HEK293 (cell line): ENCODE measurements around the gene NABP1.

Experiments
- BCL11A ChIP-seq: fragments of 450-650 bp; formaldehyde crosslinking; IDR thresholded peaks from 2 replicates; pipeline ENCODE4 v1.5.1; 2016; ENCODE audit warnings: low read depth, missing biosample characterization, missing genetic modification characterization
- FEZF1 ChIP-seq: fragments of 450-650 bp; formaldehyde crosslinking; IDR thresholded peaks from 2 replicates; pipeline ENCODE4 v1.5.1; 2016; ENCODE audit warnings: missing biosample characterization, missing genetic modification characterization
- PRDM6 ChIP-seq: fragments of 450-650 bp; formaldehyde crosslinking; IDR thresholded peaks from 2 replicates; pipeline ENCODE4 v1.5.1; 2017; ENCODE audit warnings: missing biosample characterization, missing genetic modification characterization
- TRIM28 ChIP-seq: IDR thresholded peaks from 2 replicates; pipeline ENCODE4 v1.6.1; 2011; ENCODE audit warnings: low read length, control low read depth, borderline replicate concordance
- ZBTB21 ChIP-seq: fragments of 450-650 bp; formaldehyde crosslinking; IDR thresholded peaks from 2 replicates; pipeline ENCODE4 v1.5.1; 2017; ENCODE audit warnings: missing biosample characterization, missing genetic modification characterization
- ZBTB44 ChIP-seq: fragments of 450-650 bp; IDR thresholded peaks from 2 replicates; pipeline ENCODE4 v1.5.1; 2018; ENCODE audit warnings: missing biosample characterization, mild to moderate bottlenecking, missing genetic modification characterization
- ZIC2 ChIP-seq: fragments of 450-650 bp; formaldehyde crosslinking; IDR thresholded peaks from 2 replicates; pipeline ENCODE4 v1.5.1; 2016; ENCODE audit warnings: missing biosample characterization, missing genetic modification characterization
- ZNF146 ChIP-seq: fragments of 450-650 bp; formaldehyde crosslinking; IDR thresholded peaks from 2 replicates; pipeline ENCODE4 v1.5.1; 2016; ENCODE audit warnings: missing biosample characterization, missing genetic modification characterization
- ZNF174 ChIP-seq: fragments of 450-650 bp; formaldehyde crosslinking; IDR thresholded peaks from 2 replicates; pipeline ENCODE4 v1.5.0; 2017; ENCODE audit warnings: missing biosample characterization, mild to moderate bottlenecking, missing genetic modification characterization
- ZNF184 ChIP-seq: fragments of 450-650 bp; IDR thresholded peaks from 2 replicates; pipeline ENCODE4 v1.5.1; 2018; ENCODE audit warnings: missing biosample characterization, mild to moderate bottlenecking, missing genetic modification characterization
- ZNF214 ChIP-seq: fragments of 450-650 bp; formaldehyde crosslinking; IDR thresholded peaks from 2 replicates; pipeline ENCODE4 v1.5.1; 2017; ENCODE audit warnings: missing biosample characterization, mild to moderate bottlenecking, missing genetic modification characterization, borderline replicate concordance
- ZNF280C ChIP-seq: fragments of 450-650 bp; formaldehyde crosslinking; IDR thresholded peaks from 2 replicates; pipeline ENCODE4 v1.5.1; 2016; ENCODE audit warnings: missing biosample characterization, missing genetic modification characterization
- ZNF335 ChIP-seq: fragments of 450-650 bp; formaldehyde crosslinking; conservative IDR thresholded peaks from 2 replicates; pipeline ENCODE4 v1.5.1; 2016; ENCODE audit warnings: missing biosample characterization, missing genetic modification characterization
- ZNF404 ChIP-seq: fragments of 450-650 bp; formaldehyde crosslinking; IDR thresholded peaks from 2 replicates; pipeline ENCODE4 v1.5.1; 2017; ENCODE audit warnings: missing biosample characterization, missing genetic modification characterization
- ZNF473 ChIP-seq: fragments of 450-650 bp; formaldehyde crosslinking; IDR thresholded peaks from 2 replicates; pipeline ENCODE4 v1.5.1; 2017; ENCODE audit warnings: missing biosample characterization, missing genetic modification characterization
- ZNF501 ChIP-seq: fragments of 450-650 bp; formaldehyde crosslinking; IDR thresholded peaks from 2 replicates; pipeline ENCODE4 v1.5.1; 2016; ENCODE audit warnings: missing biosample characterization, missing genetic modification characterization
- ZNF555 ChIP-seq: fragments of 450-650 bp; formaldehyde crosslinking; conservative IDR thresholded peaks from 2 replicates; pipeline ENCODE4 v1.5.1; 2017; ENCODE audit warnings: missing biosample characterization, mild to moderate bottlenecking, missing genetic modification characterization, inconsistent platforms
- ZNF629 ChIP-seq: fragments of 450-650 bp; formaldehyde crosslinking; IDR thresholded peaks from 2 replicates; pipeline ENCODE4 v1.5.1; 2017; ENCODE audit warnings: missing biosample characterization, missing genetic modification characterization
- ZNF639 ChIP-seq: fragments of 450-650 bp; formaldehyde crosslinking; IDR thresholded peaks from 2 replicates; pipeline ENCODE4 v1.5.1; 2016; ENCODE audit warnings: missing biosample characterization, missing genetic modification characterization
- ZNF660 ChIP-seq: fragments of 450-650 bp; IDR thresholded peaks from 2 replicates; pipeline ENCODE4 v1.5.1; 2018; ENCODE audit warnings: missing biosample characterization, mild to moderate bottlenecking, missing genetic modification characterization
- ZNF664 ChIP-seq: fragments of 450-650 bp; formaldehyde crosslinking; IDR thresholded peaks from 2 replicates; pipeline ENCODE4 v1.5.1; 2016; ENCODE audit warnings: missing biosample characterization, missing genetic modification characterization
- ZNF76 ChIP-seq: fragments of 450-650 bp; formaldehyde crosslinking; IDR thresholded peaks from 2 replicates; pipeline ENCODE4; 2016; ENCODE audit warnings: low read depth, missing biosample characterization, missing genetic modification characterization, borderline replicate concordance
- ZNF791 ChIP-seq: fragments of 450-650 bp; formaldehyde crosslinking; IDR thresholded peaks from 2 replicates; pipeline ENCODE4 v1.5.1; 2016; ENCODE audit warnings: missing biosample characterization, missing genetic modification characterization
- TF ChIP-seq, protein P1 (sequence below): fragments of 450-650 bp; formaldehyde crosslinking; IDR thresholded peaks from 2 replicates; pipeline ENCODE4 v1.5.1; 2016; ENCODE audit warnings: missing biosample characterization, missing genetic modification characterization
- TF ChIP-seq, protein P2 (sequence below): fragments of 450-650 bp; formaldehyde crosslinking; IDR thresholded peaks from 2 replicates; pipeline ENCODE4 v1.5.1; 2016; ENCODE audit warnings: missing biosample characterization, missing genetic modification characterization
- TF ChIP-seq, protein P3 (sequence below): fragments of 450-650 bp; formaldehyde crosslinking; IDR thresholded peaks from 2 replicates; pipeline ENCODE4 v1.5.1; 2016; ENCODE audit warnings: missing biosample characterization, missing genetic modification characterization

NABP1 gene

GRCh38 chr2:191677646-191678436 is at the start of gene NABP1 (continued):
- TF ChIP-seq ZBTB44 (no peak), PRDM6 (tag by site-specific recombination) (no peak), ZNF76 (tag by site-specific recombination) (no peak), TRIM28 (peak; percentile 63; the same call in 1 of the 2 replicates), ZNF629 (peak; percentile 73), ZNF639 (no peak), ZNF280C (tag by site-specific recombination) (no peak), ZNF404 (tag by site-specific recombination) (no peak), FEZF1 (tag by site-specific recombination) (no peak), ZNF473 (tag by site-specific recombination) (no peak), ZNF660 (tag by site-specific recombination) (peak; percentile 78), ZNF791 (tag by site-specific recombination) (no peak), ZNF214 (tag by site-specific recombination) (no peak), ZNF184 (tag by site-specific recombination) (peak; percentile 23; the same call in 1 of the 2 replicates), ZNF335 (tag by site-specific recombination) (no peak), ZNF174 (tag by site-specific recombination) (no peak), ZNF664 (tag by site-specific recombination) (no peak), ZIC2 (tag by site-specific recombination) (peak; percentile 65; the same call in 1 of the 2 replicates), BCL11A (tag by site-specific recombination) (0 out of 2 replicates have a peak, but pooled peaks have one; percentile 18), ZNF146 (no peak), ZNF501 (tag by site-specific recombination) (no peak; the same call in none of the 2 replicates), ZNF555 (tag by site-specific recombination) (no peak), ZBTB21 (no peak)
- TF ChIP-seq, protein P1, sequence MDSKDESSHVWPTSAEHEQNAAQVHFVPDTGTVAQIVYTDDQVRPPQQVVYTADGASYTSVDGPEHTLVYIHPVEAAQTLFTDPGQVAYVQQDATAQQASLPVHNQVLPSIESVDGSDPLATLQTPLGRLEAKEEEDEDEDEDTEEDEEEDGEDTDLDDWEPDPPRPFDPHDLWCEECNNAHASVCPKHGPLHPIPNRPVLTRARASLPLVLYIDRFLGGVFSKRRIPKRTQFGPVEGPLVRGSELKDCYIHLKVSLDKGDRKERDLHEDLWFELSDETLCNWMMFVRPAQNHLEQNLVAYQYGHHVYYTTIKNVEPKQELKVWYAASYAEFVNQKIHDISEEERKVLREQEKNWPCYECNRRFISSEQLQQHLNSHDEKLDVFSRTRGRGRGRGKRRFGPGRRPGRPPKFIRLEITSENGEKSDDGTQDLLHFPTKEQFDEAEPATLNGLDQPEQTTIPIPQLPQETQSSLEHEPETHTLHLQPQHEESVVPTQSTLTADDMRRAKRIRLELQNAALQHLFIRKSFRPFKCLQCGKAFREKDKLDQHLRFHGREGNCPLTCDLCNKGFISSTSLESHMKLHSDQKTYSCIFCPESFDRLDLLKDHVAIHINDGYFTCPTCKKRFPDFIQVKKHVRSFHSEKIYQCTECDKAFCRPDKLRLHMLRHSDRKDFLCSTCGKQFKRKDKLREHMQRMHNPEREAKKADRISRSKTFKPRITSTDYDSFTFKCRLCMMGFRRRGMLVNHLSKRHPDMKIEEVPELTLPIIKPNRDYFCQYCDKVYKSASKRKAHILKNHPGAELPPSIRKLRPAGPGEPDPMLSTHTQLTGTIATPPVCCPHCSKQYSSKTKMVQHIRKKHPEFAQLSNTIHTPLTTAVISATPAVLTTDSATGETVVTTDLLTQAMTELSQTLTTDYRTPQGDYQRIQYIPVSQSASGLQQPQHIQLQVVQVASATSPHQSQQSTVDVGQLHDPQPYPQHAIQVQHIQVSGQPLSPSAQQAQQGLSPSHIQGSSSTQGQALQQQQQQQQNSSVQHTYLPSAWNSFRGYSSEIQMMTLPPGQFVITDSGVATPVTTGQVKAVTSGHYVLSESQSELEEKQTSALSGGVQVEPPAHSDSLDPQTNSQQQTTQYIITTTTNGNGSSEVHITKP (tag by site-specific recombination), result peak; percentile 76
- TF ChIP-seq, protein P2, sequence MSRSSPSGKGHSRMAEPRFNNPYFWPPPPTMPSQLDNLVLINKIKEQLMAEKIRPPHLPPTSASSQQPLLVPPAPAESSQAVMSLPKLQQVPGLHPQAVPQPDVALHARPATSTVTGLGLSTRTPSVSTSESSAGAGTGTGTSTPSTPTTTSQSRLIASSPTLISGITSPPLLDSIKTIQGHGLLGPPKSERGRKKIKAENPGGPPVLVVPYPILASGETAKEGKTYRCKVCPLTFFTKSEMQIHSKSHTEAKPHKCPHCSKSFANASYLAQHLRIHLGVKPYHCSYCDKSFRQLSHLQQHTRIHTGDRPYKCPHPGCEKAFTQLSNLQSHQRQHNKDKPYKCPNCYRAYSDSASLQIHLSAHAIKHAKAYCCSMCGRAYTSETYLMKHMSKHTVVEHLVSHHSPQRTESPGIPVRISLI (tag by site-specific recombination), result peak; percentile 97; the same call in 1 of the 2 replicates
- TF ChIP-seq, protein P3, sequence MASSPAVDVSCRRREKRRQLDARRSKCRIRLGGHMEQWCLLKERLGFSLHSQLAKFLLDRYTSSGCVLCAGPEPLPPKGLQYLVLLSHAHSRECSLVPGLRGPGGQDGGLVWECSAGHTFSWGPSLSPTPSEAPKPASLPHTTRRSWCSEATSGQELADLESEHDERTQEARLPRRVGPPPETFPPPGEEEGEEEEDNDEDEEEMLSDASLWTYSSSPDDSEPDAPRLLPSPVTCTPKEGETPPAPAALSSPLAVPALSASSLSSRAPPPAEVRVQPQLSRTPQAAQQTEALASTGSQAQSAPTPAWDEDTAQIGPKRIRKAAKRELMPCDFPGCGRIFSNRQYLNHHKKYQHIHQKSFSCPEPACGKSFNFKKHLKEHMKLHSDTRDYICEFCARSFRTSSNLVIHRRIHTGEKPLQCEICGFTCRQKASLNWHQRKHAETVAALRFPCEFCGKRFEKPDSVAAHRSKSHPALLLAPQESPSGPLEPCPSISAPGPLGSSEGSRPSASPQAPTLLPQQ (tag by site-specific recombination), result no peak
